NT2/D1 (cell line): ENCODE results near the gene CXorf66.

ENCODE experiments used
- SUZ12 ChIP-seq: IDR thresholded peaks from 2 replicates; pipeline ENCODE4 v1.6.1; 2011; ENCODE audit not compliant: insufficient read length, insufficient read depth; ENCODE audit errors: extremely low read depth
- ZNF274 ChIP-seq: IDR thresholded peaks from 2 replicates; pipeline ENCODE4 v1.6.1; 2011; ENCODE audit warnings: mild to moderate bottlenecking, low read depth, low read length

GRCh38 chrX:139931646-139932072 is 33.7 kb downstream of the CXorf66 start:
- no peak for TF ChIP-seq SUZ12
- TF ChIP-seq ZNF274: no peak
